KMS-11 (cell line): Measurements from ENCODE around the gene RAB8B.

Experiments used
- H2AFZ ChIP-seq: fragments of 200-600 bp; sonication (generic); 2 replicates; pipeline ENCODE4 v1.6.1; 2016; ENCODE audit warnings: antibody characterized with exemption, mixed run types, low read depth
- H3K27ac ChIP-seq: fragments of 200-600 bp; sonication (generic); 2 replicates; pipeline ENCODE4 v1.6.1; 2016; ENCODE audit warnings: mild to moderate bottlenecking, mixed run types
- H3K27me3 ChIP-seq: fragments of 200-600 bp; sonication (generic); 2 replicates; pipeline ENCODE4 v1.6.1; 2017; ENCODE audit warnings: mild to moderate bottlenecking, low read depth, mixed run types, moderate library complexity; ENCODE audit not compliant: insufficient read depth
- H3K36me3 ChIP-seq: fragments of 200-600 bp; sonication (generic); 2 replicates; pipeline ENCODE4 v1.6.1; 2017; ENCODE audit warnings: mild to moderate bottlenecking, mixed run types; ENCODE audit not compliant: insufficient read depth
- H3K4me1 ChIP-seq: fragments of 200-600 bp; sonication (generic); 2 replicates; pipeline ENCODE4 v1.6.1; 2016; ENCODE audit warnings: mild to moderate bottlenecking, low read depth, mixed run types; ENCODE audit not compliant: poor library complexity, severe bottlenecking
- H3K4me2 ChIP-seq: fragments of 200-600 bp; sonication (generic); 2 replicates; pipeline ENCODE4 v1.7.0; 2016; ENCODE audit warnings: mild to moderate bottlenecking, mixed run types
- H3K4me3 ChIP-seq: fragments of 200-600 bp; sonication (generic); IDR thresholded peaks from 2 replicates; pipeline ENCODE4 v1.6.1; 2017; ENCODE audit warnings: low read depth, low read length, mixed read lengths; ENCODE audit not compliant: insufficient read depth
- H3K79me2 ChIP-seq: fragments of 200-600 bp; sonication (generic); 2 replicates; pipeline ENCODE4 v1.6.1; 2016; ENCODE audit warnings: low read depth, mixed run types; ENCODE audit not compliant: insufficient read depth
- H3K9ac ChIP-seq: fragments of 200-600 bp; sonication (generic); 2 replicates; pipeline ENCODE4 v1.6.1; 2016; ENCODE audit warnings: mild to moderate bottlenecking, mixed run types
- H4K20me1 ChIP-seq: fragments of 200-600 bp; sonication (generic); 2 replicates; pipeline ENCODE4 v1.6.1; 2016; ENCODE audit warnings: mild to moderate bottlenecking, mixed run types; ENCODE audit not compliant: insufficient read depth
- TF ChIP-seq, protein P1 (sequence below): fragments of 200-600 bp; sonication (generic); conservative IDR thresholded peaks from 2 replicates; pipeline ENCODE4 v1.6.1; 2017; ENCODE audit warnings: low read depth, mild to moderate bottlenecking, antibody characterized with exemption, low read length, moderate library complexity, mixed read lengths

The RAB8B gene

DNA sequence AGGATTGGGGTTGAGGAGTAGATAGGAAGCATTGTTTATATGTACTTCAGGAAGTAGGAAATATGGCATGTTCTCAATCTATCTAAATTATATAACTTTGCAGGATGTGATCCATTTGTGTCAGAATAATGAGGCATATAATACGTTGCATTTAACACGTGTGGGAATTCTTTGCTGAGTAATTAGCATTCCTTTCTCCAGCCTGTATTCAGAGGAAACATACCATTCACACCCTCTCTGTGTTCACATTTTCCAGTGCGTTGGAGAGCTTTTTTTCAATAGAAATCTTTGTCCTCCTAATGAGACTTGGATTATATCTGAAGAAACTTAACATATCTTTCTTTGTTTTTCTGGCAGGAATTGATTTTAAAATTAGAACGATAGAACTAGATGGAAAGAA is 55.0 kb downstream of the RAB8B start:
- no peaks in the 10 kb centered on the region for H3K4me1 ChIP-seq
- H3K79me2 ChIP-seq = no peaks in the 10 kb centered on the region
- TF ChIP-seq, protein P1, sequence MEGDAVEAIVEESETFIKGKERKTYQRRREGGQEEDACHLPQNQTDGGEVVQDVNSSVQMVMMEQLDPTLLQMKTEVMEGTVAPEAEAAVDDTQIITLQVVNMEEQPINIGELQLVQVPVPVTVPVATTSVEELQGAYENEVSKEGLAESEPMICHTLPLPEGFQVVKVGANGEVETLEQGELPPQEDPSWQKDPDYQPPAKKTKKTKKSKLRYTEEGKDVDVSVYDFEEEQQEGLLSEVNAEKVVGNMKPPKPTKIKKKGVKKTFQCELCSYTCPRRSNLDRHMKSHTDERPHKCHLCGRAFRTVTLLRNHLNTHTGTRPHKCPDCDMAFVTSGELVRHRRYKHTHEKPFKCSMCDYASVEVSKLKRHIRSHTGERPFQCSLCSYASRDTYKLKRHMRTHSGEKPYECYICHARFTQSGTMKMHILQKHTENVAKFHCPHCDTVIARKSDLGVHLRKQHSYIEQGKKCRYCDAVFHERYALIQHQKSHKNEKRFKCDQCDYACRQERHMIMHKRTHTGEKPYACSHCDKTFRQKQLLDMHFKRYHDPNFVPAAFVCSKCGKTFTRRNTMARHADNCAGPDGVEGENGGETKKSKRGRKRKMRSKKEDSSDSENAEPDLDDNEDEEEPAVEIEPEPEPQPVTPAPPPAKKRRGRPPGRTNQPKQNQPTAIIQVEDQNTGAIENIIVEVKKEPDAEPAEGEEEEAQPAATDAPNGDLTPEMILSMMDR = no peak
- no peaks in the 10 kb centered on the region for H3K27me3 ChIP-seq
- no peak overlapping the region for H3K27ac ChIP-seq
- H4K20me1 ChIP-seq = no peaks in the 10 kb centered on the region
- no peak overlapping the region for H2AFZ ChIP-seq
- H3K9ac ChIP-seq = no peak overlapping the region
- H3K36me3 ChIP-seq = no peaks in the 10 kb centered on the region
- H3K4me2 ChIP-seq = no peak overlapping the region
- no peak overlapping the region for H3K4me3 ChIP-seq

GRCh38 chr15:63244976-63245645 is 55.7 kb downstream of the RAB8B start:
- Histone ChIP-seq H3K4me1 (no peaks in the 10 kb centered on the region), H2AFZ (no peak overlapping the region), H4K20me1 (no peaks in the 10 kb centered on the region), H3K4me2 (no peak overlapping the region), H3K4me3 (no peak overlapping the region), H3K79me2 (no peaks in the 10 kb centered on the region), H3K27ac (no peak overlapping the region), H3K36me3 (no peaks in the 10 kb centered on the region), H3K9ac (no peak overlapping the region), H3K27me3 (no peaks in the 10 kb centered on the region)
- TF ChIP-seq, protein P1 = no peak

GRCh38 chr15:63246691-63247469 is 57.5 kb downstream of the RAB8B start:
- H4K20me1 ChIP-seq = no peaks in the 10 kb centered on the region
- no peaks in the 10 kb centered on the region for H3K36me3 ChIP-seq
- H3K4me2 ChIP-seq = no peak overlapping the region
- no peaks in the 10 kb centered on the region for H3K79me2 ChIP-seq
- no peaks in the 10 kb centered on the region for H3K4me1 ChIP-seq
- no peak overlapping the region for H3K4me3 ChIP-seq
- H3K27me3 ChIP-seq = no peaks in the 10 kb centered on the region
- H3K9ac ChIP-seq = no peak overlapping the region
- H2AFZ ChIP-seq = no peak overlapping the region
- TF ChIP-seq, protein P1 = no peak
- no peak overlapping the region for H3K27ac ChIP-seq

DNA sequence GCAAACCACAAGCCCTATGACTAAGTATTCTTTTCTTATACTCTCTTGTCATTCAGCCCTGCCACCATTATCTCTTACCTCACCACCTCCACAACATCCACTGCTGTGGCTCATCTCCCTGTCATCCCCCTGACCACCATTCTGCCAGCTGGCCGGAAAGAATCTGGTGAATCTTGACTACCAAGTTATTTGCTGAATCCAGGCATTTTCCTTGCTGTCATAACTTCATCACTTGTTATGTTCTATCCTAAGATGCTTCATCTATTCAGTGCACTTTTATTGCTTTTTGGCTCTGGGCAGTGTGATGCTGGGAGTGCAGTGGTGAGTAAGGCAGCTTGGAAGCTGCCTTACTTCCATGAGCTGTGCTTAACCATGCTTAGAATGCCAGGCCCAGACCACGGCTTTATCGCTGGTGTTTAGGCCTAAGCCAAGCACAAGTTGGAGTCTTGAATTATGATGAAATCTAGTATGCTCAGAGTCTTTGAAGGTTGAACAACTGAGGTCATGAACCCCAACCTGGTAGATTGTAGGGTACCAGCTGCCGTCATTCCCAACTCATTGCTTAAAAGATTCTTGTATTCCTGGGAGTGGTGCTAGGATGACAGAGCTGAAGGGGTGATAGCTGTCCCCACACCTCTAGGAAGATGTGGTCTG is 61.0 kb downstream of the RAB8B start:
- Histone ChIP-seq H3K36me3 (no peaks in the 10 kb centered on the region), H3K27me3 (no peaks in the 10 kb centered on the region), H3K4me1 (no peaks in the 10 kb centered on the region), H3K4me2 (no peak overlapping the region), H3K4me3 (no peak overlapping the region), H3K79me2 (no peaks in the 10 kb centered on the region), H3K27ac (no peak overlapping the region), H4K20me1 (no peaks in the 10 kb centered on the region), H3K9ac (no peak overlapping the region), H2AFZ (no peak overlapping the region)
- TF ChIP-seq, protein P1 = no peak
